ENCODE results near the gene INHA. TPM values are rescaled to one million over a fixed set of nuclear protein-coding genes. Genes with fewer than 3 reads are reported as not detected.

The INHA gene
- total RNA-seq, 4 donors from 2014 or later = 0.34 to 3.5 (median 1.5) TPM; not detected in 1

DNA sequence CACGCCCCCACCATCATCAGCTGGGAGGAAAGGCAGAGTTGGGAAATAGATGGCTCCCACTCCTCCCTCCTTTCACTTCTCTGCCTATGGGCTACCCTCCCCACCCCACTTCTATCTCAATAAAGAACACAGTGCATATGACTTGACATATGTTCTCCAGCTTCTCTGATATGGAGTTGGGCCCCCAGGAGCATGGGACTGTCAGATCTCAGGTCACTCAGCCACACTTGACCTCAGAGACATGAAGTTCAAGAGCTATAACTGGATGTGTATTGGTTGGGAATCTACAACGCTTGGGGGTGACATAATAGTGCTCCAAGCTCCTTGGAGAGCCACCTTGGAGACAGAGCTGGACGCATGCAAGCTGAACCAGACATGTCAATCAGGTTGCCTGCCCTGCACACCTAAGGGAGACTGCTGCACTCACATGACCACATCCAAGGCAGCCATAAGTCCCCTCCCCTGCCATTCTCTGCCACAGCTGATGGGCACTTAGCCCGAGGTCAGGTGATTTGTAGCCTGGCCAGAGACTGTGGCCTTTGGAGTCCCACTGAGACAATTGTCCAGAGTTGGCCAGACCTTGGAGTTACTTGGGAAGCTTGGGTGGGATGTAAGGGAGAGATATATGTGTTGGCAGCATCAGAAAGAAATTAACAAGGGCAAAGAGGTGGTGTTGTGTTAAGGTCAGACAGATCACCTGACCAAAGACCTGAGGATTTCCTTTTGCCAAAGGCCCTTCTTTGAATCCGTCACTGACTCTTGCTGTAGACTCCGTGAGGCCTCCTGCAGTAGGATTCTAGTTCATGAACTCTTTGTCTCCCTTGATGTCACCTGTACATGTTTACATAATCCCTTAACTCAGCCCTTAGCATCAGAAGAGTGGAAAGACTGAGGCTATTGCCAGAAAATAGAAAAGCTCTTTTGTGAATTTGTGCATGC lies 3.7 kb downstream of the INHA start:
- Histone ChIP-seq H3K27ac (no peak overlapping the region), H3K9me3 (no peaks in the 10 kb centered on the region), H3K4me3 (no peak overlapping the region), H3K4me1 (peaks cover 15% of the 10 kb centered on the region), H3K27me3 (peaks cover 19% of the 10 kb centered on the region), H3K36me3 (no peaks in the 10 kb centered on the region)
- DNase-seq (ENCODE audit: low spot score in 2 of 2) = no peak
- TF ChIP-seq POLR2AphosphoS5 (IDR thresholded peaks at IDR 0.05) = no peak
- TF ChIP-seq EP300 (IDR thresholded peaks at IDR 0.05) = no peak
- no peak for TF ChIP-seq CTCF (IDR thresholded peaks at IDR 0.05)
- TF ChIP-seq POLR2A (IDR thresholded peaks at IDR 0.05) = no peak
- 87% methylated on average over 6 of the region's 6 CpGs for WGBS

GRCh38 chr2:219576505-219577388 lies 4.6 kb downstream of the INHA start:
- Histone ChIP-seq H3K4me3 (no peak overlapping the region), H3K36me3 (no peaks in the 10 kb centered on the region), H3K27me3 (peaks cover 22% of the 10 kb centered on the region), H3K9me3 (no peaks in the 10 kb centered on the region), H3K27ac (no peak overlapping the region), H3K4me1 (peaks cover 9% of the 10 kb centered on the region)
- TF ChIP-seq POLR2AphosphoS5 (IDR thresholded peaks at IDR 0.05) (no peak), CTCF (IDR thresholded peaks at IDR 0.05) (no peak), POLR2A (IDR thresholded peaks at IDR 0.05) (no peak), EP300 (IDR thresholded peaks at IDR 0.05) (no peak)
- 26% methylated on average over 15 of the region's 15 CpGs for WGBS
- no peak for DNase-seq (ENCODE audit: low spot score in 2 of 2)

- peaks cover 3% of the 10 kb centered on the region for H3K4me1 ChIP-seq
- 77% methylated on average over 8 of the region's 8 CpGs for WGBS
- no peak for TF ChIP-seq POLR2A (IDR thresholded peaks at IDR 0.05)
- no peak for TF ChIP-seq POLR2AphosphoS5 (IDR thresholded peaks at IDR 0.05)
- TF ChIP-seq EP300 (IDR thresholded peaks at IDR 0.05) = no peak
- no peak for TF ChIP-seq CTCF (IDR thresholded peaks at IDR 0.05)
- no peak overlapping the region for H3K27ac ChIP-seq
- DNase-seq (ENCODE audit: low spot score in 2 of 2) = no peak
- H3K4me3 ChIP-seq = no peak overlapping the region
- peaks cover 22% of the 10 kb centered on the region for H3K27me3 ChIP-seq
- H3K36me3 ChIP-seq = no peaks in the 10 kb centered on the region
- H3K9me3 ChIP-seq = no peaks in the 10 kb centered on the region
These were observed 6.9 kb downstream of the INHA start for GRCh38 chr2:219578811-219579613.

DNA sequence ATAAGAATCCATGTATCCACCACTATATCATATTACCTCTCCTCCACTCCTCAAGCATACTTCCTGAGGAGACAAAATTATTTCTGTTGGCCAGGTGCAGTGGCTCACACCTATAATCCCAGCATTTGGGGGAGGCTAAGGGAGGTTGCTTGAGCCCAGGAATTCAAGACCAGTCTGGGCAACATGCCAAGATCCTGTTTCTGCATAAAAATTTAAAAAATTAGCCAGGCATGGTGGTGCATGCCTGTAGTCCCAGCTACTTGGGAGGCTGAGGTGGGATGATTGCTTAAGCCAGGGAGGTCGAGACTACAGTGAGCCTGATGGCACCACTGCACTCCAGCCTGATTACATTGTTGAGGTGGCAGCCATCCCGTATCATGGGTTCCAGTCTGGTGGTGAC lies 9.2 kb downstream of the INHA start:
- Histone ChIP-seq H3K27ac (no peak overlapping the region), H3K27me3 (peaks cover 13% of the 10 kb centered on the region), H3K4me1 (peaks cover 3% of the 10 kb centered on the region), H3K9me3 (no peaks in the 10 kb centered on the region), H3K36me3 (no peaks in the 10 kb centered on the region), H3K4me3 (no peak overlapping the region)
- WGBS = 33% methylated on average over 1 of the region's 2 CpGs
- no peak for DNase-seq (ENCODE audit: low spot score in 2 of 2)
- TF ChIP-seq CTCF (IDR thresholded peaks at IDR 0.05) = no peak
- TF ChIP-seq POLR2A (IDR thresholded peaks at IDR 0.05) = no peak
- no peak for TF ChIP-seq POLR2AphosphoS5 (IDR thresholded peaks at IDR 0.05)
- TF ChIP-seq EP300 (IDR thresholded peaks at IDR 0.05) = no peak
